ENCODE results near the gene IL32.

The IL32 gene

GRCh38 chr16:3094289-3095027 lies 29.0 kb downstream of the IL32 start:
- peak; percentile 64 for DNase-seq

- peak; percentile 89 for DNase-seq
These were observed 30.4 kb downstream of the IL32 start for GRCh38 chr16:3095869-3096268.

- DNase-seq: peak; percentile 33
These were observed 30.9 kb downstream of the IL32 start for GRCh38 chr16:3096362-3096761.

GRCh38 chr16:3097266-3097665 lies 31.8 kb downstream of the IL32 start:
- no peak for DNase-seq

- DNase-seq: no peak
These were observed 33.3 kb downstream of the IL32 start, which contains the start of gene ZSCAN10 for GRCh38 chr16:3098459-3099394. ZSCAN10 (minus strand) TSS chr16:3099294; CDS start chr16:3092937, 6,357 bp downstream.

- DNase-seq: no peak
These were observed 33.9 kb downstream of the IL32 start for GRCh38 chr16:3099395-3099731.

- peak; percentile 96 for DNase-seq
These were observed 34.5 kb downstream of the IL32 start for GRCh38 chr16:3099732-3100499.

- DNase-seq: peak; percentile 53
These were observed 35.8 kb downstream of the IL32 start for GRCh38 chr16:3101018-3101840.

GRCh38 chr16:3101841-3102470 lies 36.5 kb downstream of the IL32 start:
- DNase-seq: no peak

- peak; percentile 92 for DNase-seq
These were observed 40.9 kb downstream of the IL32 start for GRCh38 chr16:3106205-3106928.

GRCh38 chr16:3112058-3112880 lies 46.8 kb downstream of the IL32 start, which contains the start of gene ZNF205:
ZNF205 (plus strand) TSS chr16:3112586; CDS start chr16:3113431, 845 bp downstream.
- peak; percentile 54 for DNase-seq

GRCh38 chr16:3112881-3113574 lies 47.6 kb downstream of the IL32 start:
- DNase-seq: no peak

- no peak for DNase-seq
These were observed 48.5 kb downstream of the IL32 start for GRCh38 chr16:3113765-3114479.

- DNase-seq: no peak
These were observed 49.6 kb downstream of the IL32 start for GRCh38 chr16:3115003-3115402.

GRCh38 chr16:3115561-3115960 lies 50.1 kb downstream of the IL32 start:
- no peak for DNase-seq

- no peak for DNase-seq
These were observed 52.9 kb downstream of the IL32 start for GRCh38 chr16:3118204-3118790.

- DNase-seq: no peak
These were observed 53.4 kb downstream of the IL32 start for GRCh38 chr16:3118846-3119245.
